VCaP (cell line): ENCODE data around the gene PLEKHM2.

ENCODE experiments used
- H3K27ac ChIP-seq: fragments of 450-650 bp; 2 replicates; pipeline ENCODE4 v1.5.1; 2017
- TF ChIP-seq, protein P1 (sequence below): fragments of 450-650 bp; conservative IDR thresholded peaks from 2 replicates; pipeline ENCODE4 v1.5.1; 2017; ENCODE audit warnings: mild to moderate bottlenecking, moderate library complexity

The PLEKHM2 gene

DNA sequence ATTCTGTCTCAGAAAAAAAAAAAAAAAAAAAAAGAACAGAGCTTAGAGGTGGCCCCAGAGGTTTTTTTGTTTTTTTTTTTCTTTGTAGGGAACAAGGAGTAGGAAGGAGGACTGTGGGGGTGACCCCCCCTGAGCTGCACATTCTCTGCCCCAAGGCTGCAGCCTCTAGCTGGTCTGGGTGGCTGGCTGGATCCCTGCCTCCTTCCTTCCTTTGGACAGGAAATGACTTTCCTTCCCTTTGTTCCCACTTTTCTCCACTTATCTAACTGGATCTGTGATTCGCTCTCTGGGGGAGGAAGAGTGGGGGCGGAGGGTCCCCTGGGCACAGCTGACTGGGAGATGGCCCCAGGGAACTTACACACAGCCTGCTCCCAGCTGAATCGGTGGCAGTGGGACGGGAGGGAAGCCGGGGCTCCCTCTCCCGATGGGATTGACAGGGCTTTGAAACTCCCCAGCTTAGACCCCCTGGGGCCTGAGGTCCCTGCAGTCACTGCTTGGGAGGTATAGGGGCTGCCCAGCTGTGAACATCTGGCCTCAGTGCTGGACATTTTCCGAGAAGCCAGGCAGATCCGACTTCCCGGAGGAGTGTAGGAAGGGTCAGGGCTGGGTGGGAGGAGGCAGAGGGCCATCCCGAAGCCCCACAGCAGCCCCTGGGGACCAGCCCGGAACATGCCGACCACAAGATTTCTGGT, 76.5 kb downstream of the PLEKHM2 start:
- TF ChIP-seq, protein P1, sequence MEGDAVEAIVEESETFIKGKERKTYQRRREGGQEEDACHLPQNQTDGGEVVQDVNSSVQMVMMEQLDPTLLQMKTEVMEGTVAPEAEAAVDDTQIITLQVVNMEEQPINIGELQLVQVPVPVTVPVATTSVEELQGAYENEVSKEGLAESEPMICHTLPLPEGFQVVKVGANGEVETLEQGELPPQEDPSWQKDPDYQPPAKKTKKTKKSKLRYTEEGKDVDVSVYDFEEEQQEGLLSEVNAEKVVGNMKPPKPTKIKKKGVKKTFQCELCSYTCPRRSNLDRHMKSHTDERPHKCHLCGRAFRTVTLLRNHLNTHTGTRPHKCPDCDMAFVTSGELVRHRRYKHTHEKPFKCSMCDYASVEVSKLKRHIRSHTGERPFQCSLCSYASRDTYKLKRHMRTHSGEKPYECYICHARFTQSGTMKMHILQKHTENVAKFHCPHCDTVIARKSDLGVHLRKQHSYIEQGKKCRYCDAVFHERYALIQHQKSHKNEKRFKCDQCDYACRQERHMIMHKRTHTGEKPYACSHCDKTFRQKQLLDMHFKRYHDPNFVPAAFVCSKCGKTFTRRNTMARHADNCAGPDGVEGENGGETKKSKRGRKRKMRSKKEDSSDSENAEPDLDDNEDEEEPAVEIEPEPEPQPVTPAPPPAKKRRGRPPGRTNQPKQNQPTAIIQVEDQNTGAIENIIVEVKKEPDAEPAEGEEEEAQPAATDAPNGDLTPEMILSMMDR = no peak
- no peak overlapping the region for H3K27ac ChIP-seq

DNA sequence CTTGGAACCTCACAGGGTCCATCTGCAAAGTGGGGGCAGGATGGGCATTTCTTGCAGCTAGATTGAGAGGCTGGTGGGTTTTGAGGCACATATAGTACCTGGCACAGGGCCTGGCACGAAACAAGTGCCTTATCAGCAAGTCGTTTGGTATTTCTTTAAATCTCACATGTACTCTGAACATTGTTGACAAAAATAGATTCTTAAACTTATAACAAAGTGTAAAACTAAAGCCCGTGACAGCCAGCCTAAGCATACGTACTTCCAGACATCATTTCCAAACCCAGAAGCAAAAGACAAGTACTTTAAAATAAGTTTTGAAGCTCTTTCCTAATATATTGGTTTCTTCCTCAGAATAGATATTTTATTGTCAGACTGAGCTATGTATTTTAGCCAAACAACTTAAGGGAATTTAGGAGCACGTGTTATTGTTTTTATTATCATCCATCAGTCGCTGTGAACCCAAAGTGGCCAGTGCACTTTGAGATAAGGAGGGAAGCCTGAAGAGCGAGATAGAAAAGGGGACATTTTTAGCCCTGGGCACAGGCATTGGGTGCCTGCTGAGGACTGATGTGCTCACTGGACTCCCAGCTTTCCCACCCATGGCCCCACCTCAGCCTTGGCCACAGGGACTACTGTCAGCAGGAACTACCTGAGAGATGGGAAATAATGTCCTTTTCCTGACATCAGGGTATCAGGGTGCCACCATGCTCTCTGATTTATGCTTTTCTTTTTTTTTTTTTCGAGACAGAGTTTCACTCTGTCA, 77.4 kb downstream of the PLEKHM2 start:
- no peak overlapping the region for H3K27ac ChIP-seq

DNA sequence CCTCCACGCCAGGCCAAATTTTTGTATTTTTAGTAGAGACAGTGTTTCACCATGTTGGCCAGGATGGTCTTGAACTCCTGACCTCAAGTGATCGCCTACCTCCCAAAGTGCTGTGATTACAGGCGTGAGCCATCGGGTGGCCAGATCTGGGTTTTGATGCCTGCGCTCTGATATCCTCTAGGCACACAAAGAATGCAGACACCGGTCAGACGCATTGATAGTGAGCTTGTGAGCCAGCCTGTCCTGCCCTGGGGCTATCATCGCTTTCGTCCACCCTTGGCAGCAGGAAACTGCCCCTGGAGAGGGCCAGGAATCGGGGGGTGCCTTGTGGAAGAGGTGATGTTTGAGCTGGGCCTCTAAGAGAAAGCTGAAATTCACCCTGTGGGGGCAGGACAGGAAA, 78.4 kb downstream of the PLEKHM2 start:
- TF ChIP-seq, protein P1 = no peak
- H3K27ac ChIP-seq = no peak overlapping the region

More for the DNA sequence above, 77.4 kb downstream of the PLEKHM2 start:
- TF ChIP-seq, protein P1 = no peak

DNA sequence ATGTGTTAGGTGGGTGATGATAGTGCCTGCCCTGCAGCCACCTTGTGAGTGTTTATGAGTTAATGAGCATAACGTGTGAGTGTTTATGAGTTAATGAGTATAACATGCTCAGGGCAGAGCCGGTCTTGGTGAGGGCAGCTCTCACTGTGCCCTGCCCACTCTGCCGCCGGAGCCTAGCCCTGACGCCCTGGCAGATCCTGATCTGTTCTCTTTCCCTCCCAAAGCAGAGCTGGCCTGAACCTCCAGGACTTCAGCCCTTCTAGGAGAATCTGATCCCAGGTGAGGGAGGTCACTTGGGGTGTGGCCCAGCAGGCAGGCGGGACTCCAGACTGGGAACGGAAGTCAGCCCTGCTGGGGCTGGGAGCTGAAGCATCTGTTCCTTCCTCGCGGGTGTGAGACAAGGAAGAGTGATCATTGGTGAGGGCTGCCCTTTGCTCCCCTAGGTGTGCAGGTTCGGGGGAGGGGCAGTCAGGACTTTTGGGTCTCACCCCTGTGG, 80.2 kb downstream of the PLEKHM2 start:
- TF ChIP-seq, protein P1 = no peak
- no peak overlapping the region for H3K27ac ChIP-seq

DNA sequence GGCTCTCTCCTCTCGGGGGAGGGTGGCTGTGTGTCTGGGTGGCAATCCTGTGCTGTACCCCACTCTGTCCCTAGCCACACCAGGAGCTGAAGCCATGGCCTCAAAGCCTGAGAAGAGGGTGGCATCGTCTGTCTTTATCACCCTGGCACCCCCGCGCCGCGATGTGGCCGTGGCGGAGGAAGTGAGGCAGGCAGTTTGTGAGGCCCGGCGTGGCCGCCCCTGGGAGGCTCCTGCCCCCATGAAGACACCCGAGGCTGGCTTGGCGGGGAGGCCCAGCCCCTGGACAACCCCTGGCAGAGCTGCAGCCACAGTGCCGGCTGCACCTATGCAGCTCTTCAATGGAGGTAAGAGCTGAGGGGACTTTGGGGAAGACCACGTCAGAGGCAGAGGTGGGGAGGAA, 80.8 kb downstream of the PLEKHM2 start:
- H3K27ac ChIP-seq = no peak overlapping the region
- TF ChIP-seq, protein P1 = no peak

DNA sequence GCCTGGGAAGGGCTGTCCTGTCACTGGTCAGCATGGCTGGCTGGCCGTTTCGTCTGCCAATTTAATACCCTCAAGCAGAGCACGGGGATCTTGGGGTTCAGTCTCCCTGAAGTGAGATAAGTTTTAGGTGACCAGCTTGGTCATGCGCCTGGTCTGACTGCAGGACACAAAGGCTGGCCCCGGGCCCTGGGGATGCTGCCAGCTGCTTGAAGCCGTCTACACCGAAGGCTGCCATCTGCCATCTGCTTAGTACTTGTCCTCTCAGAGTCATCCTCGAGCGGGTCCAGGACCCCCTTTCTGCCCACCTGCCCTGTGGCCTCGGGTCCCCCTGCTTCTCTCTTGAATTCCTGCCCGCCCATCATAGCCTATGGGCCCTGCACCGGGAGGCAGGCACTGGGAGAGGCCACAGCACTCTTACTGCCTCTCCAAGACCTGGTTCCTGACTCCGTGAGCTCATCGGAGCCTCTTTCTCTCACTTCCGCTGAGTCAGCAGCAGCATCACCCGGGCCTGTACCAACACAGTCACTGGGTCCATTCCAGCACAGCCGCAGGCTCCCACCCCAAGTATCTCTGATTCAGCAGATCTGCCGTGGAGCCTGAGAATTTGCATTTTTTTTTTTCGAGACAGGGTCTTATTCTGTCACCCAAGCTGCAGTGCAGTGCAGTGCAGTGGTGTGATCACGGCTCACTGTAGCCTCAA, 81.5 kb downstream of the PLEKHM2 start:
- TF ChIP-seq, protein P1 = no peak
- H3K27ac ChIP-seq = no peak overlapping the region

DNA sequence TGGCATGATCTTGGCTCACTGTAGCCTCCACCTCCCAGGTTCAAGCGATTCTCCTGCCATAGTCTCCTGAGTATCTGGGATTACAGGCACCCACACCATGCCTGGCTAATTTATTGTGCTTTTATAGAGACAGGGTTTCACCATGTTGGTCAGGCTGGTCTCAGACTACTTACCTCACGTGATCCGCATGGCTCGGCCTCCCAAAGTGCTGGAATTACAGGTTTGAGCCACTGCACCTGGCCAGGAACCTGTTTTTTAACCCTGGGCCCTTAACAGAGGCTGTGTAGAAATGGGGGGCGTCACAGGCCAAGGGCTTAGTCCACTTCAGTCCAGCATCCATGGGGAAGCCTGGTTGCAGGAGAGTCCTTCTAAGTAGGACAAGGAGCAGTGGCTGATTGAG, 83.8 kb downstream of the PLEKHM2 start:
- no peak overlapping the region for H3K27ac ChIP-seq
- TF ChIP-seq, protein P1 = no peak
